ENCODE measurements around the gene FAM204A. TPM values are rescaled to one million over a fixed set of nuclear protein-coding genes. Genes with fewer than 3 reads are reported as not detected.

The FAM204A gene
- total RNA-seq: 53.8 TPM

DNA sequence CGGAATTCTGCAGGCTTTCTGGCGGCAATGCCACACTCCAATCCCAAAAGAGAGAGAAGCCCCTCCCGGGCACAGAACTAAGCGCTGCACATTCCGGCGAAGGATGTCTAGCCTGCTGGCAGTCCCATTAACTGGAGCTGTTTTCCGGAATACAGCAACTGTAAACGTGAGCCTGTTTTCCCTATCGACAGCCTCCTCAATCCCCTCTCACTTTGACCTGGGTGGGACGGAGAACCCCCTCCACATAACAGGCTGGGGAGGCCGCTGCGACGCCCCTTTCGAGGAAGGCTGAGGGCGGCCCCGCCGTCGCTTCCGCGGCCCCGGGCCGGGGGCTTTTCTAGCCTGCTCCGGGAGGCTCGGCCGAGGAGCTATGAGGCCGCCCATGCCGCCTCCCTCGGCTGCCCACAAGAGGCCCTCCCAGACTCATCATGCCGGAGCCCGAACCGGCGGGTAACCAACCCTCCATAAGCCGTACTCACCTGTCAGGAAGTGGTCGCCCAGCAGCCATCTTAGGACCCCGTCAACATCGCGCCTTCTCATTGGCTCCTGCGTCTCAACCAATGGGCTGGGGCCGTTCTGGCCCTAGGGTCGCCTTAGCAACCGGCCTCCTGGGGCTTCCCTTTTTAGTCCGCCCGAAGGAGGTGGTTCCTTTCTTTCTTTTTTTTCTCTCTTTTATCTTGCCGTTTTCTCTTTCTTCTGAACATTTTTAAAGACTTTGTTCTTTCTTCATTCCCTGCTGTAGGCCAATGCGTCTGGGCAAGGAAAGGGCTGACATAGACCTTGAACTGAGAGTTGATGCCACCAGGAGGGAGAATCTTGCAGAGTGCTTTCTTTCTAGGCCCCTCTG lies at the start of gene FAM204A:
TSS of gene FAM204A (minus strand) at position 534 of the 847 bp plus-strand sequence. CDS start 5,909 bp downstream, outside the sequence.
- DNase-seq: peak; percentile 91

DNA sequence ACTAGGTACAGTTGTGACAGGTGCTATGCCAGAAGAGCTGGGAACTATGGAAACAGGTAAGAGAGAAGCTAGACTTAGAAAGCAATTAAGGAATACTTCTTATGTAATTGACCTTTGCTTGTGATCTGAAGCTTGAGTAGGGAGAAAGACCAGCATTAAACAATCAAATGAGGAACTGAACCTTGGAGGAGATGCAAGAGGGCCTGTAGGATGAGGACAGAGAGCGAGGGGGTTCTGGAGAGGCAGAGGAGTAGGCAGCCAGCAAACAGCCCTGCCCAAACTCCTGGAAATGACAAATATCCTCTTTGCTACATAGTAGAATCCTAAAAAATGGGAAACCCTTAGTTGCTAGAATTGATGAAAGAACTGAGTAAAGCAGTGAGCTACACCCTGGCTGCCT lies 41.6 kb upstream of the FAM204A start:
- no peak for DNase-seq

DNA sequence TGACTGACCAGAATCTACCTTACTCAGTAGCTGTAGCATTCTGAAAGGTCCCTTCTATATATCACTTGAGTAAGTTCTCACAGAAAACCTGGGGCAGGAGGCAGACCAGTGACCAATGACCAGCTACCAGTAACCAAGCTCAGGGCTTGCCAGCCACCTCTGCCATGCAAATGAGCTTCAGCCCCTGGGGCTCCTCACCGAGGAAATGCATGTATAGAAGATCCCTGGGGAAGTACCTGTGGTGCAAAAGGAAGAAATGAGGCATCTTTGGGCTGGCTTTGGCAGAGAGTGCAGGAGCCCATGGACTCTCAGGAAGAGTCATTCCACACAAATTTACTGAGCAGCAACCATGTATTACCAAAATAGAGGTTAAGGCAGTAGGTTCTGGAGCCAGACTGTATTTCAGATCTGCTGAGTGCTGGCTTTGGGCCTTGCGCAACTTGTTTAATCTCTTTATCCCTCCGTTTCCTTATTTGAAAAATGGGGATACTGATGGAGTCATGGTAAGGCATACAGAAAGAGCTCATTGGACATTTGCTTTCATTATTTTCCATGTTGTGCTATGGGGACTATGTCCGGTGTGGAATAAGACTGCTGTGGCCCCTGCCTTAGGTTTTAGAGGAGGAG lies 41.1 kb upstream of the FAM204A start:
- DNase-seq: no peak

DNA sequence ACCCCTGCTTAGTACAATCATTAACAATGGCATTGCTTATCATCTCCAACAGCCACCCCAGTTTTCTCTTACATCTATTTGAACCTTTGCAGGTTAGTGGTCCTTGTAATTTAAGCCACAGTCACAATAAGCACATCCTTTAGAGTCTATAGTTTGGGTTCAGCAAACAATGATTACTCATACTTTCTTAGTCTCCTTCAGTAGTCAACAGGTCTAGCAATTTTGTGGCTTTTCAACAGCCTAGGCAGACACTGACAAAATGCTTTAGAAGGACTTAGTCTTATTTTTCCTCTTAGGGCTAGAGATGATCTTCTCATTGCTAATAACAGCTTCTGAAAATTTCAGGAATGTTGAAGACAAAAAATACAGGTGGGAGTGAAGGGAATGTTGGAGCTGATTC lies 32.3 kb upstream of the FAM204A start:
- DNase-seq: no peak

DNA sequence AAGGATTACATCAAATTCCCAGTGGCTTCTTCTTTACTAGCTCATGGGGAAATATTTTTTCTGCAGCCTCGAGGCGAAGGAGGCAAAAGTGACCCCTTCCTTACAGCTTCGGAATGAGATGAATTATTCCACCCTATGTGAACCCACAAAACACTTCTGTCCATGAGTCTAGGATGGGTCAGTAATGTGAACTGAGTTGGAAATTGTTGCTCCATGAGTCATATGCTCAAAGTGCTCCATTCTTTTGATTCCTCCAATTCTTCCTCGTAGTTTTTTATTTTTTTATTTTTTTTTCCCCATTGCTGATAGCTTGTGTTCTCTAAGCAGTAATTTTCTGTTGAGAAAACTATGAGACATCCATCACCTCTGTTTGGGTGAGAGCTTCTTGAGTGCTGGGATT lies 31.7 kb upstream of the FAM204A start:
- DNase-seq: no peak

DNA sequence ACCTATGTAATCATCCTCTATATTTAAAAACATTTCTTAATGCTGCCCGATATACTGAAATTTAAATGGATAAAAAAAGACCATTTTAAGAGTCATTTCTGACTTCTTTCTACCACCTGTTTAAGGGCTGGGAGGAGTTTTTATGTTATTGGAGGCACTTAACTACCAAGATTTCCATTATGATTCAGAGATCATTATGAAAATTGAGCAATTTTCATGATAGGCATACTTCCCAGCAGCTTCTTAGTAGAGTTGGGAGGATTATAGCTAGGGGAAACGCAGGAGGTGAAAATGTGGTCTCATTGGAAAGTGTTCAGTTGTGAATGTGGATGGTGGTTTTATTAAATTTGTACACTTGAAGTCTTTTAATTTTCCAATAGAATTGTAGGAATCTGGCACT lies 28.4 kb upstream of the FAM204A start:
- DNase-seq: no peak

DNA sequence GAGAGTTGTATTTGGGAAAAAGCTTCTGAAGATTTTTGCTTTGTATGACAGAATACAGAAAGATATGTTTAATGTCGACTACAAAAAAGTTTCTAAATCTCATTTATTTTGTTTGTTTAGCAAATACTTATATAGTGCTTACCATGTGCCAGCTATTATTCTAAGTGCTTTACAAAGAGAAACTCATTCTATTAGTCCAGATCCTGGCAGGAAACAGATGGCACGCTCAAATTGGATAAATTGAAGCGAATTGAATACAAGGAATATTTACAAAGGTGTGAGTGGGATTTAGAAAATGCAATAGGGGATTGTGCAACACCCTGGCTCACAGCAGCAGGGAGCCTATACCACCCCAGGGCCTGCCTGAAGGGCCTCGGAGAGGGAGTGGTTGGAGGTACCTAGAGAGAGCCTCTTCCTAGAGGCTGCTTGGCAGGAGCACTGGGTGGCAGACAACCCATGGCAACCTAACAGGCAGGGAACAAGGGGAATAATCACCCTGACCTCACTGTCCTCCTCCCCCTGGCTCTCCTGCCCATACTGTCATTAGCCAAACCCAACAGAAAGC lies 27.6 kb upstream of the FAM204A start:
- DNase-seq: no peak

DNA sequence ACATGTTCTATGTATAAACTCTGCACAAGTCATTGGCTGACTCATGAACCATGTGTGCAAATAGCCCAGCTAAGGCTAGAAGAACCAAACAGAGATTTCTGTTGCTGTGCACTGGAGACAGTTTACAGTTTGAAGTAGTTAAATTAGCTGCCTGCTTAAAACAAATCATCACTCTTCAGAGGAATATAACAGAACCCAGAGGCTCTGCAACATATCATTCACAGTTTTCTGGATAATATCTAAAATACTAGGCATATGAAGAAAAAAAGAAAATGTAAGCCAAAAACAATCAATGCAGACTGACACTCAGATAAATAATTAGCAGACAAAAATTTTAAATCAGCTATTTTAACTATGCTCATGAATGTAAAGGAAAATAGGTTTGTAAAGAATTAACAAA lies 23.6 kb upstream of the FAM204A start:
- no peak for DNase-seq

DNA sequence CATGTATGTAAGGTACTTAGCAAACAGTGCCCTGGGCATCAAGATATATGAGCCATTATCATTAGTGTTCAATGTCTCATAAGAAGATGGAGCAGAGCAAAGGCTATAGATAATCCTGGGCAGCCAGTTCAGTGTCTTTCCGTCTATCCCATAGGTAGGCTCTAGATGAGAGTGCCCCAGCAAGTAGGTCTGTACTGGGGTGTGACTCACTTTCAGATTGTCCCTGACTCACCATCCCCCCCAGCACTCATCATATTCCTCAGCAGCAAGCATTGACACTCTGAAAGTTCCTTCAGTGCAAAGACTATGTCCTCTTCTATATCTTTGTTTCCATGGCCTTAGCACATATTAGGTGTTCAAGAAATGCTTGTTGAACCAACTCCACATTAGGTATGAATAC lies 20.0 kb upstream of the FAM204A start:
- no peak for DNase-seq

DNA sequence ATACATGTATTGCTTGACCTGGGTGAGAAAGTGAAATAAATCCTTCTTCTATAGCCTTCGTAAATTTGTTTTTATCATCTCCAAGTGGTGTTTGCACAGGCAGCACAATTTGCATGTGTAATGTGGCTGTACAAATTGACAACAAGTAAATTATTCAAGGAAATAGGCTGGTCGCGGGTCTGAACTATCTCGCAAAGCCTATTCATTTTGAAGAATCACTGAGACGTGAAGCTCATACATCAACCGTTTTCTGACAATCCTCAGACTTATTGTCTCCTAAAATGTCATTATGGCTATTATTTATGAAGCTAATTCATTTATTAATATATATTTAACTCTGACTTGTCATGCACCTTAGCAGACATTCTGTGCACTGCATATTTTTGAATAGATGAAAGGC lies 16.2 kb upstream of the FAM204A start:
- no peak for DNase-seq

DNA sequence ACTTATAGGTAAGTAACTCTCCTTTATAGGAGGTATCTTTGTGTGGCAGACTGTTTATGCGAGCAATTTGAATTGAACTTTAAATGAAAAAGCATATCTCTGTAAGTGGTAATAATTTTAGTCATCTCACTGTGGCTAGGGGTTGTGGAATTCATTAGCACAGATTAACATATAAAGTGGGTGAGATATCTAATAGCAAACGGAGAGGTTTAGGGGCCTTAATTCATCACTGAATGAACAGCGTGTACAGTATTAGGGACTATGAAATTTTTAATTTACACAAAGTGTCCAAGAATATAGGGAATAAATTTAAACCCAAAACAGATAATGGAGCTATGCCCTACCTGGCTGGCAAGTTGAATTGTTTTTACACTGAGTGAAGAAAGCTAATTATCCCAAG lies 15.7 kb upstream of the FAM204A start:
- no peak for DNase-seq

DNA sequence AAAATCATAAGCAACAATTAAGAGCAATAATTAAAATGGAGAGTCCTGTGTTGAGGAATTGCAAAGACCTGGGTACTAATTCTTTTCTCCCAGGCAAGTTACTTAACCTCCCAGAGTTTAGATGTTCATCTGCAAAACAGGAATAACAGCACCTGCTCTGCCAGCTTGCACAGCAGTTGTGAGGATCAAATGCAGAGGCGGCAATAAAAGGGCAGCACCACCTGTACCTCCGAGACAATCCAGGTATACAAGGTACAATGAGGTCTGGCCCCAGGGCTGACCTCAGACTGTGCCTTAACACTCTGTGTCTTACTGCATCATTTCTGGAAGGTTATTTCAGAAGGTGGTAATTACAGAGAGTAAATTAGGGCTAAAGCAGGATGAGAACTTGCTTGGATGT lies 14.5 kb upstream of the FAM204A start:
- DNase-seq: no peak

DNA sequence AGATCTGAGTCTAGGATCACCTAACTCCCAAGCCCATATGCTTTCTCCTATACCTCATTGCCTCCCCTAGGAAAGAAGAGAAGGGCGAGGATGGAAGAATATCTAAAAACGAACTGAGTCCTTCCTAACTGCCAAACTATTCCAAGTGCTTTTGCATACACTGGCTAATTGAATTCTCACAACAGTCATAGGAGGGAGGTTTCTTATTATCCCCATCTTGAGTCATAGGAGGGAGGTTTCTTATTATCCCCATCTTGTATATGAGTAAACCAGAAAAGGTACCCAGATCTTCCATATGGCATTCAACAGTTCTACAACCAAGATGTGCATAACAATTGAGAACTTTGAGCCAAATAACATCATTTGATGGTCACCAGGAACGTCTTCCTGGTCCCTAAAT lies 13.1 kb upstream of the FAM204A start:
- no peak for DNase-seq

DNA sequence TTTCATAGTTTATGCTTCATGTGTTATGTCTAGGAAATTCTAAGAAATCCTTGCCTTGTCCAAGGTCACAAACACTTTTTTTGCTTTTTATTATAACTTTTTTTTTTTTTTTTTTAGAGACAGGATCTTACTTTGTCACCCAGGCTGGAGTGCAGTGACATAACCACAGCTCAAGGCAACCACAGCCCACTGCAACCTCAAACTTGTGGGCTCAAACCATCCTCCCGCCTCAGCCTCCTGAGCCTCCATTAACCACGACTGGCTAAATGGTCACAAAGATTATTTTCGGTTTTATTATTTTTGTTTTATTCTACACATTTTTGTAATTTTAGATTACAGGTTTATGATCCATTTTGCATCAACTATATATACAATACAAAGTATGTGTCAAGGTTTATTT lies 7.1 kb upstream of the FAM204A start:
- no peak for DNase-seq

DNA sequence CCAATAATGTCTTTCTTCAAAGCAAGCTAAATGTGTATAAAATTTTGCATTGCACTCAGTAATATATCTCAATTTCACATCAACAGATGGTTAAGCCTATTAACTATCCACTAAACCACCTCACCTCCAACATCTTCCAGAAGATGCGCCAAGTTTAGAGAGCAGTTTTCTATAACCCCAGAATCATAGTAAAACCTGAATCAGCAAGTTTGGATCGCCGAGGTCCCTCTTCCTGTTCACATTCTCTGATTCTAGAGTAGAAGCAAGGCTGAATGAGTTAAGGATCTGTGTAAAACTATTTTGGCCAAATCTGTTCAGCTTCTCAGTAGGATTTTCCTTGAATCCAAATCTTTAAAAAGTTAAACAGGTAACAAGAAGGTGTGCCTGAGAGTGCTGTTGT lies 1.4 kb upstream of the FAM204A start:
- DNase-seq: no peak

DNA sequence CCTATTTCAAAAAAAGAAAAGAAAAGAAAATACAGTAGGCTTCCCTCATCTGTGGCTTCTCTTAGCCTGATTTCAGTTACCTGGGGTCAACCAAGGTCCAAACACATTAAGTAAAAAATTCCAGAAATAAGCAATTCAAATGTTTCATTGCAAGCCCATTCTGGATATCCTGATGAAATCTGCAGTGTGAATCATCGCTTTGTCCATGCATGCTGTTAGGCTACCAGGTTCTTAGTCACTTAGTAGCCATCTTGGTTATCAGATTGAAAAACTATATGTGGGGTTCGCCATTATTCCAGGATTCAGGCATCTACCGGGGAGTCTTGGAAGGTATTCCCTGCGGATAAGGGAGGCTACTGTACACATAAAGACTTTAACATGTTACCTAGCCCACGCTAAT lies 991 bp upstream of the FAM204A start:
- DNase-seq: no peak

DNA sequence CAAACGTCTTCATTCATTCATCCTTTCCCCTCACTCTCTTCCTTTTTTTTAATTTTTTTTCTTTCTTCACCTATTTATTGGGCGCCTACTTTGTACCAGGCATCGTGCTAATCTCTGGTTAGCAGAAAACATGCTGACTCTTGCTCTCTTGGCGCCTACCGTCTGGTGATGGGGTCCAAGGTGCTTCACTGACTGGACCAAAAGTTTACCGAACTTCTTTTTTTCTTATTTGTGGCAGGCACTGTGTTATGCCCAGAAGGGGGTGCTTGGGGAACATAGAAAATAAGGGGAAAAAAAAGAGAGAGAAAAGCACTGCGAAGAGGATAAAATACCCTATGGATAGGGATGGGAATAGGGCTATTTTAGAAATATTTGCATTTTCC lies 505 bp upstream of the FAM204A start:
- no peak for DNase-seq

DNA sequence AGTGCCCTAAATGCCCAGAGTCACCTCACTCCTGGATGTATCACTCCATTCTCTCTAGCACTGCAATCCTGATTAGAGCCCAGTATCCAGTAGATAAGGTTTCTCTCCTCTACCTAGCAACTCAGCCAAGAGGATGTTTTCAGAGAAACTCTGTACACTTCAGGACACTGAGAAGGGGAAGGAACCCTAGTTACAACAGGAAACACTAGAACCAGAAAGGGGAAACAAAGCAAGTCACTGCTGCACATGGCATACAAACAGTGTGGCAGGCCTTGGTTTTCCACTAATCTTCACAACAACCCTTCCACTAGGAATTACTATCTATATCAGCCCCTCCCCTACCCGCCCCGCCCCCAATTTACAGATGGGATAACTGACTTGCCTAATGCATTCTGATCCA lies 1.6 kb downstream of the FAM204A start:
- DNase-seq: no peak

DNA sequence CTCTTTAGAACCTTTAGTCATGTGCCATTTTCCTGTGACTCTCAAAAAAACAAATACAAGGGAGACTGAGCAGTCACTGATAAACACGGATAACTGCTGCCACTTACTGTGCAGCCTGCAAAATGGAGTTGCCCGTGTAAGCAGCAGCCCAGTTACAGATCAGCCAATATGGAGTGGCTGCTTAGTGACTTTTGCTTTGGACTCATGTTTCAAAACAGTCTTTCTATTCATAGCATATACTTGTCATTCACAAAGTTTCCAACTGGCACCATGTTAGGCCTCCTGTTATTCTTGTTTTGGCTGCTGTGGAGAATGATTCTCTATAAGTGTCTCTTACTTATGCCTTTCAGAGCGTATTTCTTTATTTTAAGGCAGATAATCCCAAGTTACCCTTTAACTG lies 3.0 kb downstream of the FAM204A start:
- no peak for DNase-seq

DNA sequence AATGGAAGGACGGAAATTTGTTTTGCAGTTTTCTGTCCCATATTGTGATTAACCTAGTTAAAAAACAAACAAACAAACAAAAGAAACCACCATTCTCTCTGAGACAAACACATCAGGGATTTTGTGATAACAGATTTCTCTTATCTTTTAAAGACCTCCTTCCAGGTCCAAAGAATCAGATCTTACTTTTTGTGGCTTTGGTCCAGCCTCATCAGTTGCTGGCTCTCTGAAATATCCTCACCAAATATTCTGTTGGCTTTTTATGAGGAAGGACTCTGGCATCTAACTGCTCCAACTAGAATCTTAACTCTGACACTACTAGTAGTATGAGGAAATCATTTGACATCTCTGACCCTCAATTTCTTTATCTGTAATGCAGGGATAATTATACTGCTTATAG lies 4.8 kb downstream of the FAM204A start:
- no peak for DNase-seq

DNA sequence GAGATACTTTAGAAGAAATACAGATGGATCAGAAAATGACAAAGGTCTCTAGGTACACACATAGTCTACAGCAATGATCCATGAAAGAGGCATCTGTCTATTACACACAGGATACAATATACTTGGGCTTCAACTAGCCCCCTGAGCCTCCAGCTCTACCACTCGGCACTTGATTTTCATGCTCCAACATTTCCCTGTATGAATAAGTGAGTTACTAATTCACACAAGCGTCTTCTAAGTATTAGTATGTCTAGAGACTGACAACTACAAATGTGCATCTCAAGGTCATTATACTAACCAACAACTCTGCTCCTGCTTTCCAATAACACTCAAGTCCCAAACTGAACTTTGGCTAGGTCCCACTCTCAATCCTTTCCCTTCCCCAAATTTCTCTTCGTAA lies 8.3 kb downstream of the FAM204A start:
- no peak for DNase-seq

DNA sequence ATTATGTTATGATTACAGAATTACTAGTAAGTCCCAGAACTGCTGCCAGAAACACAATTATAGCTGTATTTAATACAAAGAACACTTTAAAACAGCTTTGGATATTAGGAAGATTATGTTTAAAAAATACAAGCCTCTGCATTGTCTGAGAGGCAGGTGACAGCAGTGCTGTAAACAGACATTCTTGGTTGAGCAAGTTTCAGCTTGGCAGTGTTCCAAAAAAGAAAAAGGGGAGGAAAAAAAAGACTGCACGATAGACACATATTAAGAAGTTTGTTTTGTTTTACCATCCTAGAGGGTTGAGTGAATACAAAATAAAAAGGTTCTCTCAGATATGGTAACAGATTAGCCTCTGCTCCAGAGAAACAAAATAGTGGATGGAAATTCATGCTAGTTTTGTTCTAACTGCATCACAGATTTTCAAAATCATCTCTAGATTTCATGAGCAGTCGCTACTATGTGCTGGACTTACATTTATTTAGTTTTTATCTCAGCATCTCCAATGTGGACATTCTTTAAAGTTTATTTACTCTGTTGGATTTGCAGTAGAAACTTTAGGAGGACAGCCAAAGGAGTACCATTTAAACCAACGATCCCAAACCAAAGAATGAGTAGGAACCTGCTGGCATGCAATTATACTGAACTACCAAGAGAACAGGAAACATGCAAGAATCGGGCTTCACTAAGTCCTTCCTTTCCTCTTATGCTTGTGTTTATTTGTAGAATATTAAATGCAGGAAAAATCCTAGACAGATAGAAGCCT lies 9.0 kb downstream of the FAM204A start:
- DNase-seq: no peak

DNA sequence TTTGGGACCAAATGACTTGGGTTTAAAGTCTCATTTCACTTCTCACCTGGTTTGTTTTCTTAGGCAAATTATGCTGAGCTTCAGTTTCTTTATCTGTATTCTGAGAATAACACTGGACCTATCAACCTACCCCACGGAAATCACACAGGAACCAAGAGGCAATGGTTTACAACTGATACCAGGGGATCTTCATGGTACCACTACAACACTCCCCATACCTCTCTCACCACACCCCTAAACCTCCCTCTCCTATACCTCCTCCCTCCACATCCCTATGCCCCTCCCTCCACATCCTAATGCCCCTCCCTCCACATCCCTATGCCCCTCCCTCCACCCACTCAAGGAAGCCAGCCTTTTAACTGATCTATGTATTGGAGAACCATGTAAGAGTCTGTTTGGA lies 9.9 kb downstream of the FAM204A start:
- no peak for DNase-seq
